Measurements from ENCODE around the gene SARDH. TPM values are rescaled to one million over a fixed set of nuclear protein-coding genes. Genes with fewer than 3 reads are reported as not detected.

Gene SARDH
- total and polyA plus RNA-seq, 2 donors (not counting 1 experiment from before 2014, with no cell fraction given): 2.5 to 4.8 TPM

DNA sequence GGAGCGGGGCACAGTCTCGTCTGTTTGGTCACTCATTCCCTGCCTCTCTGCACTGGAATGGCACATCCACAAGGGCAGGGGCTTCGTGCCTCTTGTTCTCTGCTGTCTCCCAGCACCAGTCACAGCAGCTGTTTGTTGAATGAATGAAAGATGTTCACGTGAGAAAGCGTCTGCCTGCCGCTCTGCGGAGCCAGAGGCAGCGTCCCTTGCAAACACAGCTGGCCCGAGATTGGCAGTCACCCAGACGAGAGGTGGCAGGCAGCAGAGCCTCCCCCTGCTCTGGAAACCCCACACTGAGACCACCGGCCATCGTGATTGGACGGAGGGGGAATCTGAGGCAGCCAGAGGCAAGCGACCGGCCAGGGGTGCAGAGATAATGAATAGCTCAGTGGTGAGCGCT, 123.0 kb downstream of the SARDH start:
- Histone ChIP-seq H3K4me2 (ENCODE audit: extremely low read depth, insufficient read depth, low read length) (no peak overlapping the region), H3K9me3 (ENCODE audit: control insufficient read depth, insufficient read depth, low read depth, low read length) (no peaks in the 10 kb centered on the region), H3K4me3 (replicated peaks in 1 of 4; ENCODE audit: control extremely low read depth in 1 of 4, insufficient read depth in 1 of 4, low read depth in 3 of 4, low read length in 4 of 4) (no peak overlapping the region), H3K79me2 (ENCODE audit: control insufficient read depth, insufficient read depth, low read length) (no peaks in the 10 kb centered on the region), H3K9ac (ENCODE audit: insufficient read depth, low read length) (no peak overlapping the region), H3K4me1 (ENCODE audit: control insufficient read depth, extremely low read depth, insufficient read depth, low read length) (no peaks in the 10 kb centered on the region), H3K27ac (ENCODE audit: insufficient read depth, low read length) (no peak overlapping the region), H3K27me3 (ENCODE audit: control insufficient read depth, insufficient read depth, low read length) (peaks cover 2% of the 10 kb centered on the region), H2AFZ (ENCODE audit: low read length) (no peak overlapping the region), H4K20me1 (ENCODE audit: control insufficient read depth, extremely low read depth, insufficient read depth, low read length) (peaks cover 1% of the 10 kb centered on the region), H3K36me3 (ENCODE audit: control insufficient read depth, insufficient read depth, low read length) (no peaks in the 10 kb centered on the region)
- TF ChIP-seq, protein P1, sequence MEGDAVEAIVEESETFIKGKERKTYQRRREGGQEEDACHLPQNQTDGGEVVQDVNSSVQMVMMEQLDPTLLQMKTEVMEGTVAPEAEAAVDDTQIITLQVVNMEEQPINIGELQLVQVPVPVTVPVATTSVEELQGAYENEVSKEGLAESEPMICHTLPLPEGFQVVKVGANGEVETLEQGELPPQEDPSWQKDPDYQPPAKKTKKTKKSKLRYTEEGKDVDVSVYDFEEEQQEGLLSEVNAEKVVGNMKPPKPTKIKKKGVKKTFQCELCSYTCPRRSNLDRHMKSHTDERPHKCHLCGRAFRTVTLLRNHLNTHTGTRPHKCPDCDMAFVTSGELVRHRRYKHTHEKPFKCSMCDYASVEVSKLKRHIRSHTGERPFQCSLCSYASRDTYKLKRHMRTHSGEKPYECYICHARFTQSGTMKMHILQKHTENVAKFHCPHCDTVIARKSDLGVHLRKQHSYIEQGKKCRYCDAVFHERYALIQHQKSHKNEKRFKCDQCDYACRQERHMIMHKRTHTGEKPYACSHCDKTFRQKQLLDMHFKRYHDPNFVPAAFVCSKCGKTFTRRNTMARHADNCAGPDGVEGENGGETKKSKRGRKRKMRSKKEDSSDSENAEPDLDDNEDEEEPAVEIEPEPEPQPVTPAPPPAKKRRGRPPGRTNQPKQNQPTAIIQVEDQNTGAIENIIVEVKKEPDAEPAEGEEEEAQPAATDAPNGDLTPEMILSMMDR (conservative IDR thresholded peaks at IDR 0.05 in 1 of 2, IDR thresholded peaks at IDR 0.05 in 1 of 2; ENCODE audit: low read depth in 1 of 2, low read length in 2 of 2): no peak
- TF ChIP-seq EZH2 (IDR thresholded peaks at IDR 0.05; ENCODE audit: low read length, missing control alignments): no peak
- DNase-seq (ENCODE audit: low read depth in 2 of 2): no peak

GRCh38 chr9:133614678-133615077, 123.5 kb downstream of the SARDH start:
- Histone ChIP-seq H3K9me3 (ENCODE audit: control insufficient read depth, insufficient read depth, low read depth, low read length) (no peaks in the 10 kb centered on the region), H3K27ac (ENCODE audit: insufficient read depth, low read length) (no peak overlapping the region), H3K9ac (ENCODE audit: insufficient read depth, low read length) (no peak overlapping the region), H3K79me2 (ENCODE audit: control insufficient read depth, insufficient read depth, low read length) (no peaks in the 10 kb centered on the region), H3K4me2 (ENCODE audit: extremely low read depth, insufficient read depth, low read length) (no peak overlapping the region), H3K27me3 (ENCODE audit: control insufficient read depth, insufficient read depth, low read length) (peaks cover 2% of the 10 kb centered on the region), H3K4me1 (ENCODE audit: control insufficient read depth, extremely low read depth, insufficient read depth, low read length) (no peaks in the 10 kb centered on the region), H3K36me3 (ENCODE audit: control insufficient read depth, insufficient read depth, low read length) (no peaks in the 10 kb centered on the region), H2AFZ (ENCODE audit: low read length) (no peak overlapping the region), H3K4me3 (replicated peaks in 1 of 4; ENCODE audit: control extremely low read depth in 1 of 4, insufficient read depth in 1 of 4, low read depth in 3 of 4, low read length in 4 of 4) (no peak overlapping the region), H4K20me1 (ENCODE audit: control insufficient read depth, extremely low read depth, insufficient read depth, low read length) (peaks cover 1% of the 10 kb centered on the region)
- DNase-seq (ENCODE audit: low read depth in 2 of 2): no peak
- TF ChIP-seq EZH2 (IDR thresholded peaks at IDR 0.05; ENCODE audit: low read length, missing control alignments): peak; percentile 29
- TF ChIP-seq, protein P1 (conservative IDR thresholded peaks at IDR 0.05 in 1 of 2, IDR thresholded peaks at IDR 0.05 in 1 of 2; ENCODE audit: low read depth in 1 of 2, low read length in 2 of 2): no peak

GRCh38 chr9:133614056-133614455, 124.1 kb downstream of the SARDH start:
- no peak for DNase-seq (ENCODE audit: low read depth in 2 of 2)
- Histone ChIP-seq H3K4me2 (ENCODE audit: extremely low read depth, insufficient read depth, low read length) (no peak overlapping the region), H3K36me3 (ENCODE audit: control insufficient read depth, insufficient read depth, low read length) (no peaks in the 10 kb centered on the region), H3K27me3 (ENCODE audit: control insufficient read depth, insufficient read depth, low read length) (peaks cover 2% of the 10 kb centered on the region), H3K79me2 (ENCODE audit: control insufficient read depth, insufficient read depth, low read length) (no peaks in the 10 kb centered on the region), H3K4me3 (replicated peaks in 1 of 4; ENCODE audit: control extremely low read depth in 1 of 4, insufficient read depth in 1 of 4, low read depth in 3 of 4, low read length in 4 of 4) (no peak overlapping the region), H3K9me3 (ENCODE audit: control insufficient read depth, insufficient read depth, low read depth, low read length) (no peaks in the 10 kb centered on the region), H3K27ac (ENCODE audit: insufficient read depth, low read length) (no peak overlapping the region), H4K20me1 (ENCODE audit: control insufficient read depth, extremely low read depth, insufficient read depth, low read length) (peaks cover 1% of the 10 kb centered on the region), H3K9ac (ENCODE audit: insufficient read depth, low read length) (no peak overlapping the region), H3K4me1 (ENCODE audit: control insufficient read depth, extremely low read depth, insufficient read depth, low read length) (no peaks in the 10 kb centered on the region), H2AFZ (ENCODE audit: low read length) (no peak overlapping the region)
- TF ChIP-seq, protein P1 (conservative IDR thresholded peaks at IDR 0.05 in 1 of 2, IDR thresholded peaks at IDR 0.05 in 1 of 2; ENCODE audit: low read depth in 1 of 2, low read length in 2 of 2): no peak
- no peak for TF ChIP-seq EZH2 (IDR thresholded peaks at IDR 0.05; ENCODE audit: low read length, missing control alignments)

Other genes starting within 250 kb of the SARDH start
- not detected in 2 replicates for gene MYMK, start 213.4 kb downstream of the SARDH start, total RNA-seq
- not detected in 2 replicates for gene MYMK, start 213.4 kb downstream of the SARDH start, polyA plus RNA-seq
- gene ADAMTSL2, start 203.6 kb downstream of the SARDH start, total RNA-seq: under 0.01 TPM in 2 replicates
- gene ADAMTSL2, start 203.6 kb downstream of the SARDH start, polyA plus RNA-seq: 0.09 TPM in 1 of 2 replicates, not detected in the other
- gene FAM163B, start 129.0 kb downstream of the SARDH start, total RNA-seq: not detected in 2 replicates
- gene FAM163B, start 129.0 kb downstream of the SARDH start, polyA plus RNA-seq: not detected in 2 replicates
- not detected in 2 replicates for gene DBH, start 102.0 kb downstream of the SARDH start, total RNA-seq
- not detected in 2 replicates for gene DBH, start 102.0 kb downstream of the SARDH start, polyA plus RNA-seq

Data from fibroblast of lung (primary cell).